Kidney (tissue), 14 donors: ENCODE measurements around the gene SH3BP4. TPM values are rescaled to one million over a fixed set of nuclear protein-coding genes. Genes with fewer than 3 reads are reported as not detected.

ENCODE experiments used
- DNase-seq, 5 donors: peaks; one replicate each; pipeline ENCODE4 v3.0.0-alpha.2; 2013 to 2020
- FAIRE-seq: peaks from 2 replicates; lab custom pipeline; 2012; peaks lifted over from hg19 to GRCh38; lab: Jason Lieb, UNC
- H3K27ac ChIP-seq, 2 donors: one replicate each; pipeline ENCODE4 v1.7.0; 2013; ENCODE audit warnings: low read depth in 2 of 2, low read length in 2 of 2, inconsistent platforms in 1 of 2
- H3K27me3 ChIP-seq: one replicate; pipeline ENCODE4 v1.7.1; 2013; ENCODE audit warnings: low read length, inconsistent platforms; ENCODE audit not compliant: control insufficient read depth, insufficient read depth
- H3K36me3 ChIP-seq, 3 donors: one replicate each; pipeline versions ENCODE4 v1.7.0 to v1.7.1; 2013; ENCODE audit warnings: low read length in 3 of 3, control low read depth in 1 of 3, inconsistent platforms in 1 of 3; ENCODE audit not compliant: insufficient read depth in 3 of 3, control insufficient read depth in 2 of 3
- H3K4me1 ChIP-seq, 3 donors: one replicate each; pipeline versions ENCODE4 v1.7.0 to v1.7.1; 2013; ENCODE audit warnings: low read length in 3 of 3, inconsistent platforms in 1 of 3, low read depth in 1 of 3; ENCODE audit not compliant: control insufficient read depth in 2 of 3, insufficient read depth in 2 of 3
- H3K4me3 ChIP-seq, 3 donors: one replicate each; pipeline versions ENCODE4 v1.7.0 to v1.8.1; 2013; ENCODE audit warnings: low read length in 3 of 3, control low read depth in 1 of 3, inconsistent platforms in 1 of 3
- H3K9ac ChIP-seq, 3 donors: one replicate each; pipeline versions ENCODE4 v1.7.0 to v1.7.1; 2013; ENCODE audit warnings: low read length in 3 of 3, control low read depth in 1 of 3, inconsistent platforms in 1 of 3
- H3K9me3 ChIP-seq, 3 donors: one replicate each; pipeline versions ENCODE4 v1.7.0 to v1.7.1; 2013; ENCODE audit warnings: low read length in 3 of 3, control low read depth in 1 of 3, inconsistent platforms in 1 of 3; ENCODE audit not compliant: control insufficient read depth in 2 of 3, insufficient read depth in 1 of 3
- intact Hi-C: fragments of 100-400 bp; cut with DNase I; formaldehyde crosslinking; loops from one replicate; pipeline ENCODE4 v1.11.1; 2022
- polyA plus RNA-seq: library from polyadenylated mRNA; stranded (reverse); fragments of 350-450 nt; fragmentation: Illumina TruSeq; extraction: RNeasy Lipid Tissue Mini Kit (QIAGEN cat#74804); gene quantifications from one replicate; pipeline ENCODE4 v1.2.3, GENCODE V29; 2014; ENCODE audit warnings: low read depth, low replicate concordance; ENCODE audit not compliant: insufficient read depth
- total RNA-seq: library from RNA; stranded (reverse); fragmentation: NEBNext Ultra II Directional; extraction: Animal tissue kit (Norgen Biotek cat#: 25700); gene quantifications from one replicate; pipeline ENCODE4 v1.2.1, GENCODE V29; 2021
- TF ChIP-seq, protein P1 (sequence below): IDR thresholded peaks from 3 replicates; pipeline ENCODE4 v1.5.1; 2012; ENCODE audit warnings: mild to moderate bottlenecking, moderate library complexity, borderline replicate concordance; ENCODE audit not compliant: insufficient read depth; ENCODE audit errors: extremely low read depth
- donor health status: control.
- donor health status: control.
- donor health status: control.
- donor health status: control.
- donor health status: control.
- donor health status: DM: yes; HTN: yes; CAD: no.
- donor health status: Normal renal cell carcinoma (clear cell type).

The SH3BP4 gene
- total and polyA plus RNA-seq, 2 donors from 2014 or later = 20.0 to 52.9 TPM

- no peak overlapping the region for H3K9ac ChIP-seq
- TF ChIP-seq, protein P1, sequence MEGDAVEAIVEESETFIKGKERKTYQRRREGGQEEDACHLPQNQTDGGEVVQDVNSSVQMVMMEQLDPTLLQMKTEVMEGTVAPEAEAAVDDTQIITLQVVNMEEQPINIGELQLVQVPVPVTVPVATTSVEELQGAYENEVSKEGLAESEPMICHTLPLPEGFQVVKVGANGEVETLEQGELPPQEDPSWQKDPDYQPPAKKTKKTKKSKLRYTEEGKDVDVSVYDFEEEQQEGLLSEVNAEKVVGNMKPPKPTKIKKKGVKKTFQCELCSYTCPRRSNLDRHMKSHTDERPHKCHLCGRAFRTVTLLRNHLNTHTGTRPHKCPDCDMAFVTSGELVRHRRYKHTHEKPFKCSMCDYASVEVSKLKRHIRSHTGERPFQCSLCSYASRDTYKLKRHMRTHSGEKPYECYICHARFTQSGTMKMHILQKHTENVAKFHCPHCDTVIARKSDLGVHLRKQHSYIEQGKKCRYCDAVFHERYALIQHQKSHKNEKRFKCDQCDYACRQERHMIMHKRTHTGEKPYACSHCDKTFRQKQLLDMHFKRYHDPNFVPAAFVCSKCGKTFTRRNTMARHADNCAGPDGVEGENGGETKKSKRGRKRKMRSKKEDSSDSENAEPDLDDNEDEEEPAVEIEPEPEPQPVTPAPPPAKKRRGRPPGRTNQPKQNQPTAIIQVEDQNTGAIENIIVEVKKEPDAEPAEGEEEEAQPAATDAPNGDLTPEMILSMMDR = no peak
- no peaks in the 10 kb centered on the region for H3K36me3 ChIP-seq
- intact Hi-C loops = no loop called here
- no peaks in the 10 kb centered on the region for H3K9me3 ChIP-seq
- FAIRE-seq (no peak), DNase-seq (no peak)
- H3K4me1 ChIP-seq = no peaks in the 10 kb centered on the region
- no peak overlapping the region for H3K27ac ChIP-seq
- H3K27me3 ChIP-seq = no peaks in the 10 kb centered on the region
- no peak overlapping the region for H3K4me3 ChIP-seq
Observed at GRCh38 chr2:235063471-235063961, 111.7 kb downstream of the SH3BP4 start.

- TF ChIP-seq, protein P1 = no peak
- intact Hi-C loops = no loop called here
- no peaks in the 10 kb centered on the region for H3K9me3 ChIP-seq
- FAIRE-seq = no peak
- DNase-seq = peak in 1 of 5 donors; percentile 28
- no peaks in the 10 kb centered on the region for H3K4me1 ChIP-seq
- H3K27ac ChIP-seq = no peak overlapping the region
- no peak overlapping the region for H3K4me3 ChIP-seq
- no peaks in the 10 kb centered on the region for H3K36me3 ChIP-seq
- no peaks in the 10 kb centered on the region for H3K27me3 ChIP-seq
- no peak overlapping the region for H3K9ac ChIP-seq
Observed at GRCh38 chr2:235064976-235065375, 113.2 kb downstream of the SH3BP4 start.

GRCh38 chr2:235066490-235066889, 114.7 kb downstream of the SH3BP4 start:
- no peak overlapping the region for H3K27ac ChIP-seq
- no peaks in the 10 kb centered on the region for H3K9me3 ChIP-seq
- no peak overlapping the region for H3K9ac ChIP-seq
- intact Hi-C loops = no loop called here
- H3K36me3 ChIP-seq = no peaks in the 10 kb centered on the region
- H3K27me3 ChIP-seq = no peaks in the 10 kb centered on the region
- FAIRE-seq = no peak
- no peak for DNase-seq
- no peaks in the 10 kb centered on the region for H3K4me1 ChIP-seq
- TF ChIP-seq, protein P1 = no peak
- no peak overlapping the region for H3K4me3 ChIP-seq

DNA sequence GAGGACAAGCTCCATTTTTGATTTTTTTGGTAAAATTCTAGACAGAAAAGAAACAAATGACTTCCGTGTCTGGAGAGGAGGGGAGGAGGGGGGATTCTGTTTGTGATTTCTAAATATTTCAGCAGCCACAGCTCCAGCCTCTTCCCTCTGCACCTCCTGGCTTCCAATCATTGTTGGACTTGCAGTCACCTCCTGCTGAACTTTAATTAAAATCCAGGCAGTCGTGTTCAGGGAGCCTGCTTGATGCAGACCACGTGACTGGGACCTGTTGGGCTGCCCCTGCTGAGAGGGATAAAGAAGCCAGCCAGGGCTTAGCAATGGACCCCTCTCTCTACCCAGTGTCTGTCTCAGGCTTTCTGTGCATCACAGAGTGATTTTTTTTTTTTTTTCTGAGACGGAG, 115.1 kb downstream of the SH3BP4 start:
- TF ChIP-seq, protein P1 = no peak
- H3K27me3 ChIP-seq = no peaks in the 10 kb centered on the region
- DNase-seq (peak in 4 of 5 donors; percentile 40 to 64 (median 60)), FAIRE-seq (no peak)
- no peak overlapping the region for H3K27ac ChIP-seq
- intact Hi-C loops = no loop called here
- H3K4me3 ChIP-seq = no peak overlapping the region
- no peaks in the 10 kb centered on the region for H3K4me1 ChIP-seq
- H3K9me3 ChIP-seq = no peaks in the 10 kb centered on the region
- H3K9ac ChIP-seq = no peak overlapping the region
- H3K36me3 ChIP-seq = no peaks in the 10 kb centered on the region
